HepG2 (cell line): ENCODE results near the gene TRIM3. TPM values are rescaled to one million over a fixed set of nuclear protein-coding genes. Genes with fewer than 3 reads are reported as not detected.

Experiments
- AHR ChIP-seq: IDR thresholded peaks from 2 replicates; pipeline ENCODE4 v1.6.1; 2018; ENCODE audit warnings: missing genetic modification reagents, missing compliant biosample characterization
- ATF2 ChIP-seq: sonication (generic); formaldehyde crosslinking; IDR thresholded peaks from 2 replicates; pipeline ENCODE4 v1.4.0; 2020; ENCODE audit warnings: missing genetic modification reagents
- CBX1 ChIP-seq: IDR thresholded peaks from one replicate; pipeline ENCODE4 v1.6.1; 2016; ENCODE audit warnings: antibody characterized with exemption, low read depth
- HES4 ChIP-seq: sonication (generic); formaldehyde crosslinking; IDR thresholded peaks from 2 replicates; pipeline ENCODE4 v1.9.0; 2021; ENCODE audit warnings: mild to moderate bottlenecking, missing genetic modification reagents, borderline replicate concordance
- HMG20A ChIP-seq: IDR thresholded peaks from 2 replicates; pipeline ENCODE4 v1.6.1; 2016; ENCODE audit warnings: borderline replicate concordance
- NCOR1 ChIP-seq: fragments of 200-600 bp; sonication (generic); IDR thresholded peaks from 2 replicates; pipeline ENCODE4 v1.7.0; 2017; ENCODE audit warnings: antibody characterized with exemption, low read length, borderline replicate concordance
- PAWR ChIP-seq: sonication (generic); formaldehyde crosslinking; IDR thresholded peaks from 2 replicates; pipeline ENCODE4 v1.4.0; 2020; ENCODE audit warnings: missing genetic modification reagents, mild to moderate bottlenecking, borderline replicate concordance
- PHF20 ChIP-seq: sonication (generic); formaldehyde crosslinking; IDR thresholded peaks from 2 replicates; pipeline ENCODE4 v1.5.0; 2020; ENCODE audit warnings: mild to moderate bottlenecking, missing genetic modification reagents
- RNF2 ChIP-seq: fragments of 450-650 bp; conservative IDR thresholded peaks from 2 replicates; pipeline ENCODE4 v1.6.1; 2016; ENCODE audit warnings: low read depth
- RNF219 ChIP-seq: sonication (generic); formaldehyde crosslinking; IDR thresholded peaks from 2 replicates; pipeline ENCODE4 v1.5.0; 2020; ENCODE audit warnings: mild to moderate bottlenecking, missing genetic modification reagents
- XBP1 ChIP-seq: sonication (generic); formaldehyde crosslinking; IDR thresholded peaks from 2 replicates; pipeline ENCODE4 v1.5.0; 2020; ENCODE audit warnings: missing genetic modification reagents
- ZBTB7B ChIP-seq: sonication (generic); formaldehyde crosslinking; IDR thresholded peaks from 2 replicates; pipeline ENCODE4 v1.4.0; 2020; ENCODE audit warnings: missing genetic modification reagents
- ZEB1 ChIP-seq: IDR thresholded peaks from 2 replicates; pipeline ENCODE4 v1.6.1; 2012; ENCODE audit warnings: mild to moderate bottlenecking, low read depth, inconsistent platforms; ENCODE audit not compliant: insufficient replicate concordance
- ZNF180 ChIP-seq: sonication (generic); formaldehyde crosslinking; IDR thresholded peaks from 2 replicates; pipeline ENCODE4 v1.4.0; 2020; ENCODE audit warnings: low read depth, missing genetic modification reagents, borderline replicate concordance
- ZNF205 ChIP-seq: IDR thresholded peaks from 2 replicates; pipeline ENCODE4 v1.6.1; 2018; ENCODE audit warnings: missing biosample characterization, missing genetic modification reagents
- ZNF414 ChIP-seq: sonication (generic); formaldehyde crosslinking; IDR thresholded peaks from 2 replicates; pipeline ENCODE4 v1.5.0; 2020; ENCODE audit warnings: missing genetic modification reagents
- ZNF737 ChIP-seq: sonication (generic); formaldehyde crosslinking; IDR thresholded peaks from 2 replicates; pipeline ENCODE4 v1.5.0; 2020; ENCODE audit warnings: missing genetic modification reagents, mild to moderate bottlenecking, borderline replicate concordance
- ZNF772 ChIP-seq: sonication (generic); formaldehyde crosslinking; IDR thresholded peaks from 2 replicates; pipeline ENCODE4 v1.5.0; 2020; ENCODE audit warnings: mild to moderate bottlenecking, missing genetic modification reagents
- ZNF775 ChIP-seq: sonication (generic); formaldehyde crosslinking; IDR thresholded peaks from 2 replicates; pipeline ENCODE4 v1.4.0; 2020; ENCODE audit warnings: missing genetic modification reagents, mild to moderate bottlenecking, moderate library complexity, borderline replicate concordance
- polyA plus RNA-seq, 8 experiments: library from polyadenylated mRNA; depleted of rRNA in 3 of 8; stranded (reverse) in 7 of 8; unstranded in 1 of 8; fragments of >200 nt; fragmentation: Illumina TruSeq in 4 of 8; extraction: Trizol in 4 of 8; gene quantifications; 2 replicates each; pipeline versions ENCODE4 v1.2.1 to v1.2.3, GENCODE V29; 2011 to 2016; ENCODE audit warnings: low read depth in 4 of 8, missing spikeins in 1 of 8, mixed read lengths in 1 of 8; ENCODE audit not compliant: insufficient read depth in 1 of 8
- total RNA-seq, 5 experiments: library from RNA; depleted of rRNA; stranded (reverse); fragments of >200 nt; fragmentation: Illumina TruSeq; extraction: Trizol; gene quantifications; 2 replicates each; pipeline ENCODE4 v1.2.3, GENCODE V29; 2016; ENCODE audit warnings: low read depth in 1 of 5
- TF ChIP-seq, protein P1 (sequence below): sonication (generic); formaldehyde crosslinking; IDR thresholded peaks from 2 replicates; pipeline ENCODE4 v1.4.0; 2020; ENCODE audit warnings: mild to moderate bottlenecking, low read depth, missing genetic modification reagents

The TRIM3 gene
- total and polyA plus RNA-seq, 2 of the 13 experiments (the other 11 are each of a cell fraction or from before 2014, with no cell fraction given), result 3.6 to 6.3 TPM

DNA sequence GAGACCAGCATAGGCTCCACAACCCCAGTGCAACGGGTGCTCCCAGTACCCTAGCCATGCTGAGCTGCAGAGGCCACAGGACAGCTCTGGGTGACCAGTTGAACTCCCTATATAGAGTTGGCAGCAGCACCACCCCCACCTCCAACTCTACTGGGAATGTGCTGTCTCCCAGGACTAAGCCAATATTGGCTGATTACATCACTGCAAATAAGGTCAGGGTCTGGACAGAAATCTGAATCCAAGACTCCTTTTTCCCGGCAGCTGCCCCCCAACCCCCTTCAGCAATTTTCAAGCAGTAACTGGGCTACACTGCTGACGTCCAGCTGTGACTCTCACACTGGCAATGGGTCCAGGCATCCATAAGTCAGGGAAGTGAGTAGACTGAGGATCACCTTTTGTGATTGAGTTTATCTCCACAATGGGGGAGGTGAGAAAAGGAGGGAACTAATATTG lies 32.8 kb downstream of the TRIM3 start, which contains the start of gene HPX (continued):
- TF ChIP-seq ZEB1 (no peak), ZNF180 (CRISPR knock-in tag) (no peak), RNF219 (CRISPR knock-in tag) (no peak), ZNF205 (CRISPR knock-in tag) (0 out of 2 replicates have a peak, but pooled peaks have one; percentile 64), CBX1 (no peak), ZNF737 (CRISPR knock-in tag) (no peak), ZBTB7B (peak; percentile 71), PAWR (CRISPR knock-in tag) (no peak), RNF2 (no peak), ATF2 (CRISPR knock-in tag) (peak; percentile 81; the same call in 1 of the 2 replicates), NCOR1 (peak; percentile 33; the same call in 1 of the 2 replicates), PHF20 (CRISPR knock-in tag) (no peak), HMG20A (CRISPR knock-in tag) (0 out of 2 replicates have a peak, but pooled peaks have one; percentile 40), XBP1 (no peak), HES4 (no peak), ZNF414 (CRISPR knock-in tag) (no peak), ZNF772 (peak; percentile 69), AHR (CRISPR knock-in tag) (no peak), ZNF775 (CRISPR knock-in tag) (no peak)
- TF ChIP-seq, protein P1, sequence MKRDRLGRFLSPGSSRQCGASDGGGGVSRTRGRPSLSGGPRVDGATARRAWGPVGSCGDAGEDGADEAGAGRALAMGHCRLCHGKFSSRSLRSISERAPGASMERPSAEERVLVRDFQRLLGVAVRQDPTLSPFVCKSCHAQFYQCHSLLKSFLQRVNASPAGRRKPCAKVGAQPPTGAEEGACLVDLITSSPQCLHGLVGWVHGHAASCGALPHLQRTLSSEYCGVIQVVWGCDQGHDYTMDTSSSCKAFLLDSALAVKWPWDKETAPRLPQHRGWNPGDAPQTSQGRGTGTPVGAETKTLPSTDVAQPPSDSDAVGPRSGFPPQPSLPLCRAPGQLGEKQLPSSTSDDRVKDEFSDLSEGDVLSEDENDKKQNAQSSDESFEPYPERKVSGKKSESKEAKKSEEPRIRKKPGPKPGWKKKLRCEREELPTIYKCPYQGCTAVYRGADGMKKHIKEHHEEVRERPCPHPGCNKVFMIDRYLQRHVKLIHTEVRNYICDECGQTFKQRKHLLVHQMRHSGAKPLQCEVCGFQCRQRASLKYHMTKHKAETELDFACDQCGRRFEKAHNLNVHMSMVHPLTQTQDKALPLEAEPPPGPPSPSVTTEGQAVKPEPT (CRISPR knock-in tag), result no peak
